Measurements from ENCODE around the gene CNST.
"Not testable (repeated sequence)": the region's sequence is repeated elsewhere in the genome, so short reads cannot be mapped to it uniquely, and the experiment has no call there.

The CNST gene

DNA sequence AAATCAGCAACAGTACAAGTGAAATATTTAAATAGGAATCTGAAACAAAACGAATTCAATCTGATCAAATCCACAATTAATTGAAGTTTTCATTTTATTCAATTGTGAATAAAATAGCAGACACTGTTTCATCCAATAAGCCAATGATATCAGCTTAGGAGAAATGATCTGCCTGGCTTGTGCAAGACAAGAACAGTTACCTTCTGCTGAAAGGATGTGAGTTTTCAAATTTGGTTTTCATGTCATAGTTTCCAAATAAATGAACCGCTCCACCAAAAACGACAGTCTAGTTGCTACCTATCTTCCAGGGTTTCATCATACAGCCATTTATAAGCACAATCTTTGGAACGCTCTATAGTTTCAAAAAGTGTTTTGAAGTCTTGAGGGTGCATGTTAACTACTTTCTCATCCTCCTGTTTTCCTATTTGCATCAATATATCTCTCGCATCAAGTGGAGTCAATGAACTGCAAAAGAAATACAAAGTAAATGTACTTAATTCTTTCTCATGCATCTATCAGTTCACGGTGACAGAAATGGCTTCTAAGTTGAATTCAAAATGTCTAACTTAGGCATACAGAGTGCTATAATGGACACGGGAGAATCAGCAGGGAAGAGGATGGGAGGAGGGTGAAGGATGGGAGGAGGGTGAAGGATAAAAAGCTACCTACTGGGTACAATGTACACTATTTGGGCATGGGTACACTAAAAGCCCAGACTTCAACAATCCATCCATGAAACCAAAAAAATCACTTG is 25.3 kb upstream of the CNST start:
- Mint-ChIP-seq H3K27ac (no peak overlapping the region), H3K4me1 (ENCODE audit: low read depth) (no peaks in the 10 kb centered on the region), H3K4me3 (no peak overlapping the region), H3K9me3 (ENCODE audit: low read depth) (no peaks in the 10 kb centered on the region), H3K27me3 (no peaks in the 10 kb centered on the region), H3K36me3 (peaks cover 10% of the 10 kb centered on the region)

- Mint-ChIP-seq H3K4me1 (ENCODE audit: low read depth) (no peaks in the 10 kb centered on the region), H3K4me3 (no peak overlapping the region), H3K27me3 (no peaks in the 10 kb centered on the region), H3K9me3 (ENCODE audit: low read depth) (no peaks in the 10 kb centered on the region), H3K36me3 (peaks cover 10% of the 10 kb centered on the region), H3K27ac (no peak overlapping the region)
Measured at GRCh38 chr1:246544001-246544400, 22.3 kb upstream of the CNST start.

GRCh38 chr1:246549665-246550064 is 16.6 kb upstream of the CNST start:
- H3K27me3 Mint-ChIP-seq: no peaks in the 10 kb centered on the region
- H3K36me3 Mint-ChIP-seq: peaks cover 9% of the 10 kb centered on the region
- no peaks in the 10 kb centered on the region for H3K9me3 Mint-ChIP-seq (ENCODE audit: low read depth)
- H3K27ac Mint-ChIP-seq: no peak overlapping the region
- no peaks in the 10 kb centered on the region for H3K4me1 Mint-ChIP-seq (ENCODE audit: low read depth)
- H3K4me3 Mint-ChIP-seq: no peak overlapping the region

DNA sequence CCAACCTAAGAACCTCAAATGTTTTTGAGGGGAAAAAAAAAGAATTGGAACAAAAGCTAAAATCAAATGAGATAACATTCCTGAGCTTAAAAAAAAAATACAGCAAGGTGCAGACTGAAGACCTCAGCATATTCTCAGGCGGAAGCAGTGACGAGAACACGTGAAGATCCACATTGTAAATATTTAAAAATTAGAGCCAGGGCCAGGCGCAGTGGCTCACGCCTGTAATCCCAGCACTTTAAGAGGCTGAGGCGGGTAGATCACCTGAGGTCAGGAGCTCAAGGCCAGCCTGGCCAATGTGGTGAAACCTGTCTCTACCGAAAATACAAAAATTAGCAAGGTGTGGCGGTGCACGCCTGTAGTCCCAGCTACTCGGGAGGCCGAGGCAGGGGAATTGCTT is 15.9 kb upstream of the CNST start:
- no peak overlapping the region for H3K27ac Mint-ChIP-seq
- no peak overlapping the region for H3K4me3 Mint-ChIP-seq
- peaks cover 13% of the 10 kb centered on the region for H3K36me3 Mint-ChIP-seq
- H3K9me3 Mint-ChIP-seq (ENCODE audit: low read depth): no peaks in the 10 kb centered on the region
- H3K4me1 Mint-ChIP-seq (ENCODE audit: low read depth): no peaks in the 10 kb centered on the region
- no peaks in the 10 kb centered on the region for H3K27me3 Mint-ChIP-seq

GRCh38 chr1:246552110-246552509 is 14.1 kb upstream of the CNST start:
- Mint-ChIP-seq H3K4me3 (no peak overlapping the region), H3K36me3 (peaks cover 17% of the 10 kb centered on the region)

GRCh38 chr1:246554201-246554600 is 12.1 kb upstream of the CNST start:
- Mint-ChIP-seq H3K4me3 (no peak overlapping the region), H3K36me3 (peaks cover 17% of the 10 kb centered on the region), H3K27me3 (no peaks in the 10 kb centered on the region), H3K27ac (no peak overlapping the region), H3K9me3 (ENCODE audit: low read depth) (no peaks in the 10 kb centered on the region), H3K4me1 (ENCODE audit: low read depth) (peaks cover 4% of the 10 kb centered on the region)

More at GRCh38 chr1:246552110-246552509, 14.1 kb upstream of the CNST start:
- no peaks in the 10 kb centered on the region for H3K9me3 Mint-ChIP-seq (ENCODE audit: low read depth)
- no peaks in the 10 kb centered on the region for H3K27me3 Mint-ChIP-seq
- no peak overlapping the region for H3K27ac Mint-ChIP-seq
- H3K4me1 Mint-ChIP-seq (ENCODE audit: low read depth): no peaks in the 10 kb centered on the region

GRCh38 chr1:246558041-246558440 is 8.2 kb upstream of the CNST start:
- Mint-ChIP-seq H3K4me3 (no peak overlapping the region), H3K9me3 (ENCODE audit: low read depth) (no peaks in the 10 kb centered on the region), H3K36me3 (peaks cover 13% of the 10 kb centered on the region), H3K27ac (no peak overlapping the region), H3K27me3 (no peaks in the 10 kb centered on the region), H3K4me1 (ENCODE audit: low read depth) (peaks cover 12% of the 10 kb centered on the region)

GRCh38 chr1:246559310-246559709 is 6.9 kb upstream of the CNST start:
- Mint-ChIP-seq H3K27ac (no peak overlapping the region), H3K27me3 (no peaks in the 10 kb centered on the region), H3K9me3 (ENCODE audit: low read depth) (no peaks in the 10 kb centered on the region), H3K4me1 (ENCODE audit: low read depth) (peaks cover 18% of the 10 kb centered on the region), H3K36me3 (peaks cover 10% of the 10 kb centered on the region), H3K4me3 (no peak overlapping the region)

DNA sequence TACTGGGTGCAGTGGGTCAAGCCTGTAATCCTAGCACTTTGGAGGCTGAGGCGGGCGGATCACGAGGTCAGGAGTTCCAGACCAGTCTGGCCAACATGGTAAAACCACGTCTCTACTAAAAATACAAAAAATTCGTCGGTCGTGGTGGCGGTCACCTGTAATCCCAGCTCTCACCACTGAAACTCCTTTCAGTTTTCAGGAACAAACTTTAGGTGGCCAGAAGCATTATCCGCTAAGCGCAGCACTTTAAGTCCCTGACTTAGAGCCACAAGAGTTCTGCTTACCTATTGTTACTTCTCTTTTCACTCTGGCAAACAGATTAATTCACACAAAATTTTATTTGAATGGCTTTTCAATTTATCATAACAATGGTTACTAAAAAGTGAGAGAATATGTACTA is 5.4 kb upstream of the CNST start:
- H3K9me3 Mint-ChIP-seq (ENCODE audit: low read depth); H3K36me3 Mint-ChIP-seq; H3K27me3 Mint-ChIP-seq; H3K27ac Mint-ChIP-seq; H3K4me3 Mint-ChIP-seq: not testable (repeated sequence)
- H3K4me1 Mint-ChIP-seq (ENCODE audit: low read depth): peaks cover 24% of the 10 kb centered on the region

- H3K4me3 Mint-ChIP-seq: peak overlapping the region; percentile 98
- H3K9me3 Mint-ChIP-seq (ENCODE audit: low read depth): no peaks in the 10 kb centered on the region
- H3K4me1 Mint-ChIP-seq (ENCODE audit: low read depth): peaks cover 40% of the 10 kb centered on the region
- H3K36me3 Mint-ChIP-seq: peaks cover 6% of the 10 kb centered on the region
- peak overlapping the region; percentile 93 for H3K27ac Mint-ChIP-seq
- H3K27me3 Mint-ChIP-seq: no peaks in the 10 kb centered on the region
Measured at GRCh38 chr1:246564839-246565750, 1.2 kb upstream of the CNST start.

GRCh38 chr1:246565751-246566127 is 517 bp upstream of the CNST start:
- Mint-ChIP-seq H3K36me3 (peaks cover 6% of the 10 kb centered on the region), H3K4me1 (ENCODE audit: low read depth) (peaks cover 45% of the 10 kb centered on the region), H3K27ac (peak overlapping the region; percentile 93), H3K9me3 (ENCODE audit: low read depth) (no peaks in the 10 kb centered on the region), H3K4me3 (peak overlapping the region; percentile 98), H3K27me3 (no peaks in the 10 kb centered on the region)

- peaks cover 6% of the 10 kb centered on the region for H3K36me3 Mint-ChIP-seq
- H3K27ac Mint-ChIP-seq: peak overlapping the region; percentile 96
- peaks cover 58% of the 10 kb centered on the region for H3K4me1 Mint-ChIP-seq (ENCODE audit: low read depth)
- no peaks in the 10 kb centered on the region for H3K27me3 Mint-ChIP-seq
- no peaks in the 10 kb centered on the region for H3K9me3 Mint-ChIP-seq (ENCODE audit: low read depth)
- H3K4me3 Mint-ChIP-seq: peak overlapping the region; percentile 98
Measured at GRCh38 chr1:246566813-246567645, 773 bp downstream of the CNST start.

DNA sequence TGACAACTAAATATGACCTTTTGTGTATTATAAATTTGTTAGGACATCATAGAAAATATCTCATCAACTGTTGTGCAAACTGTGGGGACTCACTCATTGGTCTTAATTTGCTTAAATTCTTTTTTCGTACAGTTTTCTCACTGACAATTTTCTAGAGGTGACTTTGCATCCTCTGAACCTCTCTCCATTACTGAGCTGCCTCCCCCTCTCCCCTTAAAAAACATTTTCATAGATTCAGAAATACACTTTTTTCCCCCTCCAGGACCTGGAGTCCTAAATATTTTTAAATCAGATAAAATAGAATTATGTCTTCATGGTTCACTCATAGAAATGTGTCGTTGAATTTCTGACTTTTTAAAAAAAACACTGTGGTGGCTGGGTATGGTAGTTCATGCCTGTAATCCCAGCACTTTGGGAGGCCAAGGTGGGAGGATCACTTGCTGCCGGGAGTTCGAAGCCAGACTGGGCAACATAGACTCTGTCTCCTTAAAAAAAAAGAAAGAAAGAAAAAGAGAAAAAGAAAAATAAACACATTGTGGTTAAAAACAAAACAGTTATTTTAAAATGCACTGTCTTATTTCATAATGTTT is 1.5 kb downstream of the CNST start:
- H3K9me3 Mint-ChIP-seq (ENCODE audit: low read depth): no peaks in the 10 kb centered on the region
- no peaks in the 10 kb centered on the region for H3K27me3 Mint-ChIP-seq
- H3K4me3 Mint-ChIP-seq: peak overlapping the region; percentile 98
- H3K27ac Mint-ChIP-seq: peak overlapping the region; percentile 96
- peaks cover 6% of the 10 kb centered on the region for H3K36me3 Mint-ChIP-seq
- H3K4me1 Mint-ChIP-seq (ENCODE audit: low read depth): peaks cover 59% of the 10 kb centered on the region

All from activated naive CD8-positive, alpha-beta T cell (primary cell).